ENCODE results near the gene IL1R1.

The IL1R1 gene

GRCh38 chr2:102149644-102150455 is 7.3 kb downstream of the IL1R1 start:
- Mint-ChIP-seq H3K4me1 (ENCODE audit: low read depth in 2 of 2) (peaks cover 0 to 2% of the 10 kb centered on the region in 2 donors), H3K36me3 (ENCODE audit: insufficient read depth) (peaks cover 2% of the 10 kb centered on the region), H3K4me3 (no peak overlapping the region), H3K27ac (no peak overlapping the region), H3K9me3 (peaks cover 10 to 15% of the 10 kb centered on the region in 2 donors), H3K27me3 (peaks cover 7 to 20% of the 10 kb centered on the region in 2 donors)
- ATAC-seq (replicated peaks), result no peak
- no peak for DNase-seq

GRCh38 chr2:102154364-102154763 is 11.8 kb downstream of the IL1R1 start:
- H3K9me3 Mint-ChIP-seq, result no peaks in the 10 kb centered on the region
- ATAC-seq (replicated peaks) (no peak), DNase-seq (no peak)
- peaks cover 4% of the 10 kb centered on the region for H3K36me3 Mint-ChIP-seq (ENCODE audit: insufficient read depth)
- H3K4me1 Mint-ChIP-seq (ENCODE audit: low read depth in 2 of 2), result no peaks in the 10 kb centered on the region
- H3K27me3 Mint-ChIP-seq, result peaks cover 0 to 5% of the 10 kb centered on the region in 2 donors
- H3K27ac Mint-ChIP-seq, result no peak overlapping the region
- H3K4me3 Mint-ChIP-seq, result no peak overlapping the region

DNA sequence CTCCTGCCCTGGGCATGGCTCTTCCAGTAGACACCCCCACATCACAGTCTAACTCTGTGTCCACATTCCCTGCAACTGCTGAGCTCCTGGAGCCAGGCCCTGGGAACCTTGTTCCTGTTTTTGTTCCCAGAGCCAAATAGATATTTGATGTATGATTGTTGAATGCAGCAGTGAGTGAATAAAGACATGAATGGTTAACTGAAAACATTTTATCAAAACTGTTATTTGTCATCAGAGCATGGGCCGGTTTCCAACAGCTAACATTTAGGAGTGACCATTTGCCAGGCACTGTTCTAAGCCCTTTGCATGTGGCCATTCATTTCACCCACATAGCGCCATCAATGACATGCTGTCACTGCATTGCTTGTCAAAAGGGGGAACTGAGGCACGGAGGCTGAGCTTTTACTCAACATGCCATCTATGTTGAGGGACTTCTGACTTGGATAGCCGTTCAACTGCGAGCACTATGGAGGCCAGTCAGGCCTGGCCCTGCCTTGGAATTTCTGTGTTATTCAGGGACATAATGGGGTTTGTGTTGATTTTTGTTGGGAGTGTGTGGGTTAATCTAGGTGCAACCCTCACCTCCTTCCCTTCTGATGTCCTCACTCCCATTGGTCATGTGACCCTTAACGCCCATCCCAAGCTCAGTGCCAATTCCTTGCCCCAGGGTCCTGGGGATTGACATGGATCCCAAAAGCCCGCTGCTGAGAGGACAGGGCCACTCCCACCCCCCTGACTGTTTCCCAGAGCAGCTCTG is 12.6 kb downstream of the IL1R1 start:
- ATAC-seq (replicated peaks) (no peak), DNase-seq (no peak)
- no peak overlapping the region for H3K27ac Mint-ChIP-seq
- H3K36me3 Mint-ChIP-seq (ENCODE audit: insufficient read depth), result peaks cover 4% of the 10 kb centered on the region
- no peaks in the 10 kb centered on the region for H3K9me3 Mint-ChIP-seq
- H3K27me3 Mint-ChIP-seq, result peaks cover 0 to 5% of the 10 kb centered on the region in 2 donors
- no peaks in the 10 kb centered on the region for H3K4me1 Mint-ChIP-seq (ENCODE audit: low read depth in 2 of 2)
- H3K4me3 Mint-ChIP-seq, result no peak overlapping the region

GRCh38 chr2:102155703-102156515 is 13.4 kb downstream of the IL1R1 start:
- no peak for ATAC-seq (replicated peaks)
- no peaks in the 10 kb centered on the region for H3K4me1 Mint-ChIP-seq (ENCODE audit: low read depth in 2 of 2)
- peaks cover 0 to 5% of the 10 kb centered on the region in 2 donors for H3K27me3 Mint-ChIP-seq
- H3K4me3 Mint-ChIP-seq, result no peak overlapping the region
- no peak overlapping the region for H3K27ac Mint-ChIP-seq
- DNase-seq, result no peak
- peaks cover 4% of the 10 kb centered on the region for H3K36me3 Mint-ChIP-seq (ENCODE audit: insufficient read depth)
- no peaks in the 10 kb centered on the region for H3K9me3 Mint-ChIP-seq

DNA sequence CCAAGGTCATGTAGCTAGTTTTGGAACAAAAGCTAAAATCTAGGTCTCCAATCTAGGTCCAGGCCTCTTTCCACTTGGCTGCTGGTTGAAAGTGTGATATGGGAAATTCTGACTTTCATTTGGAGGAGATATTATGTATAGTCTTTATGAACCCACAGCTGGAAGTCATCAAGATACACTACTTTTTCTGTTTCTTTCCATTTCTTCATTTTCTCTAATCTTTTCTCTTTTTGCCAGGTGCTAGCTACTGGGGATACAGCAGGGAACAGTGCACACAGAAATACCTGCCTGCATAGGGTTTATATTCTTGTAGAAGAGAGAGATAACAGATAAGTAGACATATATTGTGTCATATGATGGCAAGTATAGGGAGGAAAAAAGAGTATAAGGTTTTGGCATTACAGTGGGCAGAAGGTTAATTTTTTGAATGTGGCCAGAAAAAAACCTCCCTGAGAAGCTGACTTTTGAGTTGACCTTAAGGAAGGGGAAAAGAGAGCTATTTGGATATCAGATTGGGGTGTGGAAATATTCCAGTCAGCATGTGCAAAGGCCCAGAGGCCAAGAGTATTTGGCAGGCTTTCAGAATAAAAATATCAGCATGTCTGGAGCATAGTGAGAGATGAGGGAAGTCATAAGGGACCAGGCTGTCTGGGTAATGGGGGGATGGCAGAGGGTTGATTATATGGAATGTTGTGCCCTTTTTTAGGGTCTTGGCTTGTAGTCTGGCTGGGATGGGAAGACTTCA is 15.6 kb downstream of the IL1R1 start:
- no peak overlapping the region for H3K27ac Mint-ChIP-seq
- H3K9me3 Mint-ChIP-seq, result no peaks in the 10 kb centered on the region
- H3K4me3 Mint-ChIP-seq, result no peak overlapping the region
- H3K27me3 Mint-ChIP-seq, result no peaks in the 10 kb centered on the region
- no peaks in the 10 kb centered on the region for H3K4me1 Mint-ChIP-seq (ENCODE audit: low read depth in 2 of 2)
- ATAC-seq (replicated peaks) (no peak), DNase-seq (no peak)
- H3K36me3 Mint-ChIP-seq (ENCODE audit: insufficient read depth), result peaks cover 4% of the 10 kb centered on the region

DNA sequence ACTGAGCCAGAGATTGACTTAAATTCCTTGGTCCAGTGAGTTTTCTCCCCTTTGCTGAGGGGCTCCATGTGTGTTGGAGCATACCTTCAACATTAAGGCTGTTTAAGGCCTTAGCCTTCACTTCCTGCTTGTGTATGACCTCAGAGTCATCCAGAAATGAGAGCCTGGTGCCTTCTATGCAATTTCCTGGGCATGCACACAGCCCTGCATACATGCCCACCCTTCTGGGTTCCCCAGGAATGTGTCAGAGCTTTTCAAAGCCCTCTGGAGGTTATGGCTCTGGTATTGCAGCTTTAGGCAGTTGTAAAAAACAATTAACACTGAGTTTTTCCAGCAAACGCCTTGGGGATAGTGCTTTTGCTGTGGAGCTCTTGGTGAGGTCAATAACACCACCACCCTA is 16.7 kb downstream of the IL1R1 start:
- DNase-seq (no peak), ATAC-seq (replicated peaks) (no peak)
- peaks cover 4% of the 10 kb centered on the region for H3K36me3 Mint-ChIP-seq (ENCODE audit: insufficient read depth)
- no peak overlapping the region for H3K27ac Mint-ChIP-seq
- no peaks in the 10 kb centered on the region for H3K4me1 Mint-ChIP-seq (ENCODE audit: low read depth in 2 of 2)
- no peaks in the 10 kb centered on the region for H3K9me3 Mint-ChIP-seq
- no peaks in the 10 kb centered on the region for H3K27me3 Mint-ChIP-seq
- H3K4me3 Mint-ChIP-seq, result no peak overlapping the region

DNA sequence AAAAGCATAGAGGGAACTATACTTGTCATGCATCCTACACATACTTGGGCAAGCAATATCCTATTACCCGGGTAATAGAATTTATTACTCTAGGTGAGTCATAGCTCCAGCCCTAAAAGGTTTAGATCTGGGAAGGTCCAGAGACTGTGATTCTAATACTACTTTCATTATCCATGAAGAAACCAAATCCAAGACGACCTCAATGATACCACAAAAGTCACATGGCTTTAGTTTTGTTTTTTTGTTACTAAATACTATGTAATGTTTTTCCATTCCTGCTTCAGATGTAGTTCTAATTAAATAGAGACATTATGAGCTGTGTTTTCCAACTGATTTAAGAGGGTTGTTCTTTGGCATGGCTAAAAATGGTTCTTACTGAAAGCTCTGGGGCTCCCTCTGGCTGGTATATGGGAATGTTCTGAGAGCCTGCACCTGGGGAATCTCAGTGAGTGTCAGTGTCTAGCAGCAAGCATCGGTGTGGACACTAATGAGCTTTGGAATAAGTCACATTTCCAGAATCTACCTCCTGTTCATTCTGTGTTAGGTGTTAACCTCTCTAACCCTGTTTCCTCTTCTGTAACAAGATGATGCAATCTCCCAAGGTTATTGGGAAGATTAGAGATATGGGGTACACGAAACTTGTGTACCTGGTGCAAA is 23.8 kb downstream of the IL1R1 start:
- ATAC-seq (replicated peaks) (no peak), DNase-seq (no peak)
- H3K9me3 Mint-ChIP-seq, result no peaks in the 10 kb centered on the region
- no peaks in the 10 kb centered on the region for H3K27me3 Mint-ChIP-seq
- H3K4me1 Mint-ChIP-seq (ENCODE audit: low read depth in 2 of 2), result no peaks in the 10 kb centered on the region
- H3K27ac Mint-ChIP-seq, result no peak overlapping the region
- H3K36me3 Mint-ChIP-seq (ENCODE audit: insufficient read depth), result no peaks in the 10 kb centered on the region
- no peak overlapping the region for H3K4me3 Mint-ChIP-seq

- H3K4me3 Mint-ChIP-seq, result no peak overlapping the region
- ATAC-seq (replicated peaks) (no peak), DNase-seq (no peak)
- no peaks in the 10 kb centered on the region for H3K9me3 Mint-ChIP-seq
- H3K27me3 Mint-ChIP-seq, result no peaks in the 10 kb centered on the region
- no peak overlapping the region for H3K27ac Mint-ChIP-seq
- H3K36me3 Mint-ChIP-seq (ENCODE audit: insufficient read depth), result peaks cover 6% of the 10 kb centered on the region
- peaks cover 0 to 1% of the 10 kb centered on the region in 2 donors for H3K4me1 Mint-ChIP-seq (ENCODE audit: low read depth in 2 of 2)
These were observed 25.7 kb downstream of the IL1R1 start for GRCh38 chr2:102168026-102168771.

DNA sequence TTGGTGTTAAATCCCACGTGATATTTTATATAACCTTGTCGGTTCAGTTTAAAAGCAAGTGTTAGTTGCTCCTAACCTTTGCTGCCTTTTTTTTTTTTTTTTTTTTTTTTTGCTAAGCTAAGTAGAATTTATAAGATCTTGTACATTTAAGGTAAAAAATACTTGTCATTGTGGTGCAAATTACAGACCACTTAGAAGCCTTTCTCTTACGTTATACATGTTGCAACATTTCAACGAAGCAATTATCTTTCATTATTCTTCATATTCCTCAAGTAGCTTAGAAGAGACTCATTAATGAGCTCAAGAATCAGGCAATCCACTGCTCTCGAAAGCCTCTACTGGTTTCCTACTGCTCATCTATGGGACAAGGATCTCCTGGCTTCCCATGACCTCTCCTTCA is 29.4 kb downstream of the IL1R1 start:
- H3K4me1 Mint-ChIP-seq (ENCODE audit: low read depth in 2 of 2), result peaks cover 0 to 1% of the 10 kb centered on the region in 2 donors
- H3K4me3 Mint-ChIP-seq, result no peak overlapping the region
- no peaks in the 10 kb centered on the region for H3K27me3 Mint-ChIP-seq
- ATAC-seq (replicated peaks) (no peak), DNase-seq (no peak)
- peaks cover 8% of the 10 kb centered on the region for H3K36me3 Mint-ChIP-seq (ENCODE audit: insufficient read depth)
- H3K27ac Mint-ChIP-seq, result no peak overlapping the region
- no peaks in the 10 kb centered on the region for H3K9me3 Mint-ChIP-seq

GRCh38 chr2:102172745-102173144 is 30.2 kb downstream of the IL1R1 start:
- ATAC-seq (replicated peaks), result no peak
- Mint-ChIP-seq H3K4me3 (no peak overlapping the region), H3K27ac (no peak overlapping the region), H3K36me3 (ENCODE audit: insufficient read depth) (peaks cover 8% of the 10 kb centered on the region), H3K9me3 (no peaks in the 10 kb centered on the region), H3K27me3 (peaks cover 5 to 6% of the 10 kb centered on the region in 2 donors), H3K4me1 (ENCODE audit: low read depth in 2 of 2) (peaks cover 0 to 1% of the 10 kb centered on the region in 2 donors)
- DNase-seq, result no peak

- Mint-ChIP-seq H3K27ac (no peak overlapping the region), H3K4me1 (ENCODE audit: low read depth in 2 of 2) (peaks cover 0 to 1% of the 10 kb centered on the region in 2 donors), H3K4me3 (no peak overlapping the region), H3K27me3 (peaks cover 15 to 22% of the 10 kb centered on the region in 2 donors), H3K36me3 (ENCODE audit: insufficient read depth) (peaks cover 8% of the 10 kb centered on the region), H3K9me3 (no peaks in the 10 kb centered on the region)
- DNase-seq, result no peak
- no peak for ATAC-seq (replicated peaks)
These were observed 33.6 kb downstream of the IL1R1 start for GRCh38 chr2:102176172-102176571.

- Mint-ChIP-seq H3K27ac (no peak overlapping the region), H3K4me1 (ENCODE audit: low read depth in 2 of 2) (no peaks in the 10 kb centered on the region), H3K36me3 (ENCODE audit: insufficient read depth) (peaks cover 2% of the 10 kb centered on the region), H3K27me3 (peaks cover 22 to 33% of the 10 kb centered on the region in 2 donors), H3K9me3 (no peaks in the 10 kb centered on the region), H3K4me3 (no peak overlapping the region)
- DNase-seq (no peak), ATAC-seq (replicated peaks) (no peak)
These were observed 35.4 kb downstream of the IL1R1 start for GRCh38 chr2:102177814-102178478.
